Measurements from ENCODE around the gene CCDC51. TPM values are rescaled to one million over a fixed set of nuclear protein-coding genes. Genes with fewer than 3 reads are reported as not detected.

Gene CCDC51
- total and polyA plus RNA-seq, 2 of the 13 experiments (the other 11 are each of a cell fraction or from before 2014, with no cell fraction given) = 18.1 to 29.4 TPM

DNA sequence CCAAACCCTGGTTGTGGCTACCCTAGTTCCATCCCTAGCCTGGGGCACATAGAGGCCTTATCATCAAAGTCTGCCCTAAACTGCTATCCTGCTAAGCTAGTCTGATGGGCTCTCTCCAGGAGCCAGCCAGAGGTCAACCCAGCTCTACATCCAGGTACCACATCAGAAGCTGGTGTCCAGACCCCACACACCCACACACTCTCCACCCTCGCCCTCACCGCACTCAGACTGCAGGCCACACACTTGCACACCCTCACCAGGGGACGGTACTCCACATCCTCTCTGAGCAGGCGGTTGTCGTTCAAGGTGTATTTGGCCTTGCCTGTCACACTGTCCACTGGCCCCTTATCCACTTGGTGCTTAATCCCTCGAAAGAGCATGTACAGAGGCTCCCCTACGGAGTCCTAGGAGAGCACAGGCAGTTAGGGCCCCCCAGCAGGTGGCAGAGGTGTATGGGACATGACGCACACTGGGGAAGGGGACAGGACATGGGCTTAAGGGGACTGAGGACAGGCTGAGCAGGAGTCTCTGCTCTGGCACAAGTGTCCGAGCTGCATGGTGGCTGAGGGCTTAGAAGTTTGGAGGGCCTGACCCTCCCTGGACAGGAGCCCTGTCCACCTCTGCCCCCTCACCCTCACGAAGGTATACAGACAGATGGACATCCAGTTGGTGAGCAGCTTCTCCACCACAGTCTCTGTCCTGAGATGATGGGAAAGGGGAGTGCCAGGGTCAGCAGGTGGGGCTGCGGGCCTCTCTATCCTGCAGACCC, 28.1 kb downstream of the CCDC51 start:
- ChIA-PET POLR2A (interaction anchor here (1.4 kb wide), 1 partner anchor 24 kb away, joined by 4 read pairs; no protein-coding TSS in a partner anchor), CTCF (ENCODE audit: low intra/inter-chr PET ratio, low total read pairs) (no interaction called here)
- intact Hi-C loops (cut with micrococcal nuclease; ENCODE audit: unreplicated experiment) = no loop called here
- H3K4me3 ChIP-seq (replicated peaks in 1 of 3; ENCODE audit: insufficient read depth in 1 of 3, low read depth in 2 of 3, low read length in 3 of 3) = no peak overlapping the region
- ATAC-seq = no peak
- in situ Hi-C loops (cut with HindIII; ENCODE audit: extremely low pct_ligation_motif_present, low pct_unique_long_range_greater_than_20kb) = no loop called here
- H4K20me1 ChIP-seq (ENCODE audit: insufficient read depth, low read length) = peaks cover 16% of the 10 kb centered on the region; the same call in 1 of the 2 replicates
- no peak for FAIRE-seq
- no peaks in the 10 kb centered on the region for H3K9me3 ChIP-seq (ENCODE audit: low read length)
- no peak overlapping the region for H3K27ac ChIP-seq (ENCODE audit: extremely low read length, insufficient read depth, low read length)
- H3K27me3 ChIP-seq (ENCODE audit: control insufficient read depth in 1 of 2, insufficient read depth in 2 of 2, low read length in 2 of 2) = no peaks in the 10 kb centered on the region
- BruUV-seq (replicated peaks) = no TSS peak
- TF ChIP-seq DNMT3B (CRISPR knock-in tag; conservative IDR thresholded peaks at IDR 0.05) (no peak), ZNF205 (CRISPR knock-in tag; IDR thresholded peaks at IDR 0.05) (no peak), TCF7L2 (IDR thresholded peaks at IDR 0.05; ENCODE audit: low read depth, low read length) (no peak), POLR2A (IDR thresholded peaks at IDR 0.05; ENCODE audit: insufficient read depth in 1 of 2, low read depth in 2 of 2, low read length in 2 of 2) (0 out of 4 replicates have a peak, but pooled peaks of 1 of the 2 experiments have one; percentile 4), RBFOX2 (IDR thresholded peaks at IDR 0.05; ENCODE audit: low read depth, low read length) (0 out of 2 replicates have a peak, but pooled peaks have one; percentile 4), CHCHD3 (CRISPR knock-in tag; IDR thresholded peaks at IDR 0.05) (no peak), ZNF329 (CRISPR knock-in tag; IDR thresholded peaks at IDR 0.05; ENCODE audit: low read depth) (no peak), KLF6 (CRISPR knock-in tag; IDR thresholded peaks at IDR 0.05) (no peak)
- TF ChIP-seq, protein P1, sequence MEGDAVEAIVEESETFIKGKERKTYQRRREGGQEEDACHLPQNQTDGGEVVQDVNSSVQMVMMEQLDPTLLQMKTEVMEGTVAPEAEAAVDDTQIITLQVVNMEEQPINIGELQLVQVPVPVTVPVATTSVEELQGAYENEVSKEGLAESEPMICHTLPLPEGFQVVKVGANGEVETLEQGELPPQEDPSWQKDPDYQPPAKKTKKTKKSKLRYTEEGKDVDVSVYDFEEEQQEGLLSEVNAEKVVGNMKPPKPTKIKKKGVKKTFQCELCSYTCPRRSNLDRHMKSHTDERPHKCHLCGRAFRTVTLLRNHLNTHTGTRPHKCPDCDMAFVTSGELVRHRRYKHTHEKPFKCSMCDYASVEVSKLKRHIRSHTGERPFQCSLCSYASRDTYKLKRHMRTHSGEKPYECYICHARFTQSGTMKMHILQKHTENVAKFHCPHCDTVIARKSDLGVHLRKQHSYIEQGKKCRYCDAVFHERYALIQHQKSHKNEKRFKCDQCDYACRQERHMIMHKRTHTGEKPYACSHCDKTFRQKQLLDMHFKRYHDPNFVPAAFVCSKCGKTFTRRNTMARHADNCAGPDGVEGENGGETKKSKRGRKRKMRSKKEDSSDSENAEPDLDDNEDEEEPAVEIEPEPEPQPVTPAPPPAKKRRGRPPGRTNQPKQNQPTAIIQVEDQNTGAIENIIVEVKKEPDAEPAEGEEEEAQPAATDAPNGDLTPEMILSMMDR (CRISPR knock-in tag; IDR thresholded peaks at IDR 0.05) = peak; percentile 17; the same call in 1 of the 2 replicates
- no peak overlapping the region for H3K4me2 ChIP-seq (ENCODE audit: low read depth, low read length)
- WGBS (ENCODE audit: low lambda C conversion rate) = 98% methylated on average over 8 of the region's 11 CpGs
- H3K9ac ChIP-seq (ENCODE audit: insufficient read depth, low read depth, low read length) = no peak overlapping the region
- H3K4me1 ChIP-seq (ENCODE audit: insufficient read depth, low read length) = no peaks in the 10 kb centered on the region
- H2AFZ ChIP-seq (ENCODE audit: low read length) = no peak overlapping the region
- H3K79me2 ChIP-seq (ENCODE audit: insufficient read depth, low read length) = no peaks in the 10 kb centered on the region
- peaks cover 80 to 100% of the 10 kb centered on the region in 2 experiments for H3K36me3 ChIP-seq (replicated peaks in 1 of 2; ENCODE audit: control insufficient read depth in 1 of 2, insufficient read depth in 2 of 2, low read length in 2 of 2)
- no peak for DNase-seq (ENCODE audit: low spot score)

All from HepG2 (cell line).